ENCODE data around the gene ROPN1B. TPM values are rescaled to one million over a fixed set of nuclear protein-coding genes. Genes with fewer than 3 reads are reported as not detected.
"Not testable (repeated sequence)": the region's sequence is repeated elsewhere in the genome, so short reads cannot be mapped to it uniquely, and the experiment has no call there.

Gene ROPN1B
- total and polyA plus RNA-seq, 12 donors = 1.2 to 4.7 (median 3.2) TPM

DNA sequence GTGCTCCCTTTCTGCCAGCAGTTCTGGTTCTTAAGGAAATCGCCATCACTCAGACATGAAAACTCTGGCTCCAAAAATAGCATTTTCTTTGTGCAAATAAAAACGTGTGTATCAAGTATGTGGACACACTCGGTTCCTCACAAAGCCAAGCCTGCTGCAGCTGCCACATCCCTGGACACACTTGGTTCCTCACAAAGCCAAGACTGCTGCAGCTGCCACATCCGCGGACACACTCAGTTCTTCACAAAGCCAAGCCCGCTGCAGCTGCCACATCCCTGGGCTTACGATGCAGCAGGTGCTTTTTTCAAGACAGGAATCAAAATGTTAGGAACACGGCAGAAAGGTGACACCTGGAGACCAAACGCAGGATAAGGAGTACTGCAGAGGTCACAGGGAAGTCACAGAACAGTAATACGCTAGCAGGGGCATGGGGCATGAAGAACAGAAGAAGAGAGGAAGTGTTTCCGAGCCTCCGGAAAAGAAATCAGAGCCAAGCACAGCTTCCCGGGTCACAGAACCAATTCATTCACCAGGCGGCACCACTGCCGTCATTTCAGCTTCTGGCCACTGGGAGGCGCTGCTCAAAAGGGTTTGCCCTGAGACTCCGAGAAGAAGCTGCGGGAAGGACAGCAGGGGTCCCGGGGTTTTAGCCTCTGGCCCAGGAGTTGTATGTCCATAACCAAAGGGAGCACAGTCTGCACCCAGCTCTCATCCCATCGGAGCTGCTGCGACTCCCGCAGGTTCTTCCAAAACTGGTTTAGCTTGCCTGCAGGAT lies 40.0 kb upstream of the ROPN1B start:
- DNase-seq = peak; percentile 22 to 62
- H3K36me3 ChIP-seq; intact Hi-C loops (cut with DNase I); H3K9me3 ChIP-seq; H3K4me3 ChIP-seq; H3K27me3 ChIP-seq; ATAC-seq; H3K27ac ChIP-seq: not testable (repeated sequence)
- 28 to 29% methylated on average over 22 of the region's 22 CpGs for WGBS, 2 donors
- H3K4me1 ChIP-seq = peaks cover 0 to 13% (median 0%) of the 10 kb centered on the region in 9 donors
- TF ChIP-seq, protein P1, sequence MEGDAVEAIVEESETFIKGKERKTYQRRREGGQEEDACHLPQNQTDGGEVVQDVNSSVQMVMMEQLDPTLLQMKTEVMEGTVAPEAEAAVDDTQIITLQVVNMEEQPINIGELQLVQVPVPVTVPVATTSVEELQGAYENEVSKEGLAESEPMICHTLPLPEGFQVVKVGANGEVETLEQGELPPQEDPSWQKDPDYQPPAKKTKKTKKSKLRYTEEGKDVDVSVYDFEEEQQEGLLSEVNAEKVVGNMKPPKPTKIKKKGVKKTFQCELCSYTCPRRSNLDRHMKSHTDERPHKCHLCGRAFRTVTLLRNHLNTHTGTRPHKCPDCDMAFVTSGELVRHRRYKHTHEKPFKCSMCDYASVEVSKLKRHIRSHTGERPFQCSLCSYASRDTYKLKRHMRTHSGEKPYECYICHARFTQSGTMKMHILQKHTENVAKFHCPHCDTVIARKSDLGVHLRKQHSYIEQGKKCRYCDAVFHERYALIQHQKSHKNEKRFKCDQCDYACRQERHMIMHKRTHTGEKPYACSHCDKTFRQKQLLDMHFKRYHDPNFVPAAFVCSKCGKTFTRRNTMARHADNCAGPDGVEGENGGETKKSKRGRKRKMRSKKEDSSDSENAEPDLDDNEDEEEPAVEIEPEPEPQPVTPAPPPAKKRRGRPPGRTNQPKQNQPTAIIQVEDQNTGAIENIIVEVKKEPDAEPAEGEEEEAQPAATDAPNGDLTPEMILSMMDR (IDR thresholded peaks at IDR 0.05) = peak; percentile 22 to 77 (median 70)

DNA sequence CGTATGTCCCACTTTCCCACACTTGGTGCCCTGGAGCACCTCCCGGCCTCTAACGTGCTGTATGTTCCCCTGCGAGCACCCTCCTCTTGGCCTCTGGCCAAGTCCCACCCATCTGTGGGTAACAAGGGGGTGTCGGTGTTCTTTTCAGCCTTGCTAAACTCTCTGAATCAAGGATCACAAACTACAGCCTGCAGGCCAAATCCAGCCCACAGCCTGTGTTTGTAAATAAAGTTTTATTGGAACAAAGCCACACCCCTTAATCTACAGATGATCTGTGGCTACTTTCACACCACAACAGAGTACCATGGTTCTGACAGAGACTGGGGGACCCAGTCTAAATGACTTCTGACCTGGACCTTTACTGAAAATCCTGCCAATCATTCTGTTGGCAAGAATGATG lies 39.2 kb upstream of the ROPN1B start:
- peaks cover 0 to 13% (median 0%) of the 10 kb centered on the region in 9 donors for H3K4me1 ChIP-seq
- not testable (repeated sequence) for H3K36me3 ChIP-seq, H3K4me3 ChIP-seq, H3K27ac ChIP-seq, ATAC-seq, H3K27me3 ChIP-seq, H3K9me3 ChIP-seq, DNase-seq
- 39 to 57% methylated on average over 5 of the region's 5 CpGs for WGBS, 2 donors
- intact Hi-C loops (cut with DNase I) = loop anchor here in 1 of 10 donors (10.0 kb wide), 1 partner anchor 165 kb away; no protein-coding TSS in a partner anchor

DNA sequence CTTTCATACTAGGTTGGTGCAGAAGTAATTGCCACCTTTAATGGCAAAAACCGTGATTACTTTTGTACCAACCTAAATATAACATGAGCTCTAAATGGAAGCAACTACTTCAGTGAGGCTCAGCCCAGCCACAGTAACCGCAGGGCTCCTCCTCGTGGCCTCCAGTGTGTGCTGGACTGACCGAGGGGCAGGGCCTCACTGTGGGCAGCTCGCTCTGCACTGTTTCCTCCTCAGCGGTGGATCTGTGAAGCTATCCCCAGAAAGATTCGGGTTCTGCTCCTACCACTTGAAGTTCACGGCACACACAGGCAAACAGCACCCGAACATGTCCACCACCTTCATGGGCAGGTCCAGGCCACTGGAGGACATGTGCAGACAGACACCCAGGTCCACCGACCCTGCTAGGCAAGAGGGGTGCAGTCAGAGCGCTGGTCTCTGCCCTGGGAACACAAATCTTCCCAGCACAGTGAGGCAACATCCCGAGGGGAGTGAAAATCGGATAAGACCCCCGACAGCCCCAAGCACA lies 37.6 kb upstream of the ROPN1B start:
- not testable (repeated sequence) for H3K9me3 ChIP-seq, ATAC-seq, H3K4me3 ChIP-seq, H3K27ac ChIP-seq, DNase-seq, H3K36me3 ChIP-seq, H3K27me3 ChIP-seq
- 58 to 78% methylated on average over 6 to 8 of the region's 14 CpGs for WGBS, 2 donors
- peaks cover 0 to 13% (median 0%) of the 10 kb centered on the region in 9 donors for H3K4me1 ChIP-seq
- TF ChIP-seq, protein P1 (IDR thresholded peaks at IDR 0.05) = peak in 2 of 9 donors; percentile 8 to 39
- intact Hi-C loops (cut with DNase I) = loop anchor here in 1 of 10 donors (10.0 kb wide), 1 partner anchor 167 kb away; no protein-coding TSS in a partner anchor

DNA sequence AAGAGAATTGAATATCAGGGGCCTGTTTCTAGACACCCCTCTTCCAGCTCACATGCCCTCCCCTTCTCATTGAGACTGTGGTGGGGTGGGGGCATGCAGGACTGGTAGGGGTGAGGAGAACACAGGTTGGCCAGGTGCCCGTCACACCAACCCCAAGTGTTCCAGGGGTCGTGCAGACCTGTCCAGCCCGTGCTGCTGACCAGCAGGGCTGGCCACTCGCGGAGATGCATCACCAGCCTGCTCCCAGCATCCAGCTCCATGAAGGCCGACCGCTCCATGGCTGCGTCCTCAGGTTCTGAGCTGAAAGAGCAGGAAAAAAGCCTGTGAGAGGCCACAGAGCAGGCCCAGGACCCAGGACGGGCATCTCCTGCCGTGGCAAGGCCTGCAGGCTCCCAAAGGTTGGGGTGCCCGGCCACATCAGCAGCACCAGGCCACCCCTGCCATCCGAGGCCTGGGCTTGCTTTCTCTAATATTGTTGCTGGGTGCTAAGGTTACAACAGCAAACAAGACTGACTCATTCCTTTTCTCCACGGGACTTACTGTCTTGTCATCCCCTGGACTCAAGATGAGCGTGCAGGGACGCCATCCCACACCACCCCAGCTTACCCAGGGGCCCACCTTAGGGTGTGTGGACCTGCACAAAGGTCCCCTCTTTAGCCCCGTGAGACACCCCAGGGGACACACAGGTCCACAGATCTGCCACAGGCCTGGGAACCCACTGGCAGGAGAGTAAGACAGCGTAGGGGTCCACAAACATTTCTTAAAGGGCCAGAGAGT lies 35.4 kb upstream of the ROPN1B start:
- not testable (repeated sequence) for H3K36me3 ChIP-seq, H3K27ac ChIP-seq, ATAC-seq, H3K9me3 ChIP-seq, H3K4me3 ChIP-seq, DNase-seq, H3K27me3 ChIP-seq
- peaks cover 0 to 13% (median 0%) of the 10 kb centered on the region in 9 donors for H3K4me1 ChIP-seq
- WGBS, 2 donors = 87 to 92% methylated on average over 13 to 14 of the region's 17 CpGs
- intact Hi-C loops (cut with DNase I) = loop anchor here in 1 of 10 donors (10.0 kb wide), 1 partner anchor 169 kb away; no protein-coding TSS in a partner anchor

DNA sequence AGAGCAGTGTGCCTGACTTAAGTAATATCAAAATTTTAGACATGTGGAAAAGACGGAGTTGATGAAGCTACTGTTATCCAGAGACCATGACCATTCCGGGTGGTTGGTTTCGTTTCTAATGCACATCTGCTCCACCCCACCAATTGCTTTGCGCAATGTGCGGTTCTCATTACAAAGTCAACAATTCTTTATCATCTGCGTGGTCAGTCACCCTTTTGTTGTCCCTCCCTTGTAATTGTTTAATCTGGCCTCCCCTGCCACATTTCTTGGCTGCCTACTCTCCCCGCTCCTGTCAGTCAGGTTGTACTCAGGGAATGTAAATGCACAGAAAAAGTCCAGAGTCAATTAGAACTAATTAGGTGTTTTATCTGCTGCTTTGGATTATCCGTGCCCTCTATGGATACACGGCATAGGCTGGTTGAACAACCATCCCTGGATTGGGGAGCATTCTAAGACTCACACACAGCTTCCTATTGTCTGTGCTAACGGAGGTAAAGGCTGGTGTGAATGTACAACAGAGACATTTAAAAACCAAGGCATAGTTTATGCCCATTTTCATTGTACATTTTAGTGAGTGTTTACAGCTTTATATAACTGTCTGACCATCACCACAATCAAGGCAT lies 33.6 kb upstream of the ROPN1B start:
- H3K9me3 ChIP-seq, H3K27ac ChIP-seq, DNase-seq, H3K4me1 ChIP-seq, H3K36me3 ChIP-seq, H3K27me3 ChIP-seq: not testable (repeated sequence)
- intact Hi-C loops (cut with DNase I) = loop anchor here in 1 of 10 donors (10.0 kb wide), 1 partner anchor 171 kb away; no protein-coding TSS in a partner anchor
- peak overlapping the region in 4 of 10 donors; percentile 19 to 26 (median 24) for H3K4me3 ChIP-seq
- ATAC-seq = peak in 5 of 8 donors; percentile 38 to 56 (median 53)
- WGBS, 2 donors = 73 to 75% methylated on average over 10 of the region's 10 CpGs
